ENCODE data around the gene CPLANE1.

DNA sequence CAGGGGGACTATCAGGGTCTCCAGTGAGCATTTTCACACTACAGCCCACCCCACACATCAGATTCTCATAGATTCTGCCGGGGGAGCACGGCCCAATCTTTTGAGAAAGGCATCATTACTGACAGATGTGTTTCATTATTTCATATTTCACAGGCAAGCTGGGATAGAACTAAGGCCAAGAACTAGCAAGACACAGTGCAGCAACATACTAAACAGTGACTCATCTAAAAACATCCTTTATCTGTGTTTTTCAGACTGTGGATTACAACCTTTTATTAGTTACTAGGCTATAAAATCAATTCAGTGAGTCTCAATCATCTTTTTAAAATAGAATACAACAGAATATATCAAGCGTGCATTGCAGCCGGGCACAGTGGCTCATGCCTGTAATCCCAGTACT is 59.8 kb downstream of the CPLANE1 start:
- TF ChIP-seq, protein P1, sequence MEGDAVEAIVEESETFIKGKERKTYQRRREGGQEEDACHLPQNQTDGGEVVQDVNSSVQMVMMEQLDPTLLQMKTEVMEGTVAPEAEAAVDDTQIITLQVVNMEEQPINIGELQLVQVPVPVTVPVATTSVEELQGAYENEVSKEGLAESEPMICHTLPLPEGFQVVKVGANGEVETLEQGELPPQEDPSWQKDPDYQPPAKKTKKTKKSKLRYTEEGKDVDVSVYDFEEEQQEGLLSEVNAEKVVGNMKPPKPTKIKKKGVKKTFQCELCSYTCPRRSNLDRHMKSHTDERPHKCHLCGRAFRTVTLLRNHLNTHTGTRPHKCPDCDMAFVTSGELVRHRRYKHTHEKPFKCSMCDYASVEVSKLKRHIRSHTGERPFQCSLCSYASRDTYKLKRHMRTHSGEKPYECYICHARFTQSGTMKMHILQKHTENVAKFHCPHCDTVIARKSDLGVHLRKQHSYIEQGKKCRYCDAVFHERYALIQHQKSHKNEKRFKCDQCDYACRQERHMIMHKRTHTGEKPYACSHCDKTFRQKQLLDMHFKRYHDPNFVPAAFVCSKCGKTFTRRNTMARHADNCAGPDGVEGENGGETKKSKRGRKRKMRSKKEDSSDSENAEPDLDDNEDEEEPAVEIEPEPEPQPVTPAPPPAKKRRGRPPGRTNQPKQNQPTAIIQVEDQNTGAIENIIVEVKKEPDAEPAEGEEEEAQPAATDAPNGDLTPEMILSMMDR (IDR thresholded peaks at IDR 0.05) = no peak
- TF ChIP-seq POLR2A (IDR thresholded peaks at IDR 0.05) = no peak

All from tibial nerve (tissue), 3 donors.